Endothelial cell of umbilical vein (primary cell): Measurements from ENCODE around the gene TTC9. TPM values are rescaled to one million over a fixed set of nuclear protein-coding genes. Genes with fewer than 3 reads are reported as not detected.

Source experiments
- BruUV-seq: library from RNA; stranded (reverse); fragments of 400-500 nt; replicated peaks from 2 replicates; lab custom pipeline; 2021; lab: Mats Ljungman, UMichigan
- CTCF ChIA-PET: fragments of 300-600, 350-600 bp; sonication (Branson Sonifier 250); formaldehyde crosslinking; loops from one replicate; lab custom pipeline; 2021; ENCODE audit warnings: antibody characterized with exemption, inconsistent platforms; lab: Charles Lee
- POLR2A ChIA-PET: fragments of 300-600, 350-600 bp; sonication (Branson Sonifier 250); formaldehyde crosslinking; loops from one replicate; lab custom pipeline; 2021; ENCODE audit warnings: antibody characterized with exemption, inconsistent platforms; lab: Charles Lee
- DNase-seq: peaks from one replicate; pipeline ENCODE4 v3.0.0-alpha.2; 2011; ENCODE audit warnings: low read depth, low spot score
- FAIRE-seq: peaks from 2 replicates; lab custom pipeline; 2011; peaks lifted over from hg19 to GRCh38; lab: Jason Lieb, UNC
- H2AFZ ChIP-seq: 2 replicates; pipeline ENCODE4 v1.6.0; 2012; ENCODE audit warnings: low read depth, low read length, control low read depth, inconsistent platforms
- H3K27ac ChIP-seq: 2 replicates; pipeline ENCODE4 v1.5.1; 2011; ENCODE audit warnings: low read depth, mild to moderate bottlenecking, control low read depth, low read length, moderate library complexity; ENCODE audit not compliant: insufficient read depth
- H3K27me3 ChIP-seq, 2 experiments: 2 replicates each; pipeline versions ENCODE4 v1.6.0 to v1.6.1; 2011; ENCODE audit warnings: low read length in 2 of 2, mixed read lengths in 1 of 2; ENCODE audit not compliant: control insufficient read depth in 2 of 2, insufficient read depth in 2 of 2
- H3K36me3 ChIP-seq, 2 experiments: 2 replicates in 1 of 2; 3 replicates in 1 of 2; pipeline ENCODE4 v1.5.1; 2011; ENCODE audit warnings: low read length in 2 of 2, mild to moderate bottlenecking in 1 of 2, moderate library complexity in 1 of 2; ENCODE audit not compliant: control insufficient read depth in 2 of 2, insufficient read depth in 2 of 2; ENCODE audit errors: extremely low read depth in 1 of 2
- H3K4me1 ChIP-seq: 3 replicates; pipeline ENCODE4 v1.5.1; 2011; ENCODE audit warnings: mild to moderate bottlenecking, low read length; ENCODE audit not compliant: control insufficient read depth, insufficient read depth; ENCODE audit errors: extremely low read depth
- H3K4me2 ChIP-seq: 2 replicates; pipeline ENCODE4 v1.6.1; 2011; ENCODE audit warnings: low read length, control low read depth, mixed read lengths; ENCODE audit not compliant: insufficient read depth
- H3K4me3 ChIP-seq, 3 experiments: fragments of 200-600 bp in 1 of 3; sonication (generic), shearing (Covaris generic) in 1 of 3; replicated peaks in 1 of 3; 2 replicates each; pipeline ENCODE4 v1.5.1; 2011 to 2016; ENCODE audit warnings: control low read depth in 3 of 3, low read length in 3 of 3, mild to moderate bottlenecking in 2 of 3, inconsistent platforms in 1 of 3, low read depth in 1 of 3, moderate library complexity in 1 of 3; ENCODE audit not compliant: insufficient read depth in 1 of 3
- H3K79me2 ChIP-seq: 2 replicates; pipeline ENCODE4 v1.6.0; 2012; ENCODE audit warnings: low read length, inconsistent platforms; ENCODE audit not compliant: control insufficient read depth, insufficient read depth
- H3K9ac ChIP-seq: replicated peaks from 2 replicates; pipeline ENCODE3; 2011; ENCODE audit warnings: low read length, control low read depth; ENCODE audit not compliant: insufficient read depth; ENCODE audit errors: extremely low read depth
- H3K9me1 ChIP-seq: replicated peaks from 3 replicates; pipeline ENCODE4 v1.6.0; 2011; ENCODE audit warnings: mild to moderate bottlenecking, low read length; ENCODE audit not compliant: control insufficient read depth, insufficient read depth; ENCODE audit errors: extremely low read depth
- H3K9me3 ChIP-seq: replicated peaks from 2 replicates; pipeline ENCODE4 v1.5.1; 2012; ENCODE audit warnings: low read length, inconsistent platforms; ENCODE audit not compliant: control insufficient read depth, insufficient read depth
- H4K20me1 ChIP-seq: replicated peaks from 2 replicates; pipeline ENCODE3; 2011; ENCODE audit warnings: mild to moderate bottlenecking, low read length; ENCODE audit not compliant: control insufficient read depth, insufficient read depth; ENCODE audit errors: extremely low read depth
- CTCF ChIP-seq, 2 donors: IDR thresholded peaks; 1 replicate in 1 of 2; 2 replicates in 1 of 2; pipeline ENCODE4 v1.5.1; 2011; ENCODE audit warnings: low read length in 2 of 2, mild to moderate bottlenecking in 2 of 2, moderate library complexity in 2 of 2, control low read depth in 1 of 2, inconsistent platforms in 1 of 2, low read depth in 1 of 2; ENCODE audit not compliant: insufficient read depth in 1 of 2; ENCODE audit errors: extremely low read depth in 1 of 2
- EZH2 ChIP-seq: IDR thresholded peaks from 2 replicates; pipeline ENCODE4 v1.6.1; 2012; ENCODE audit warnings: borderline replicate concordance, low read depth, mild to moderate bottlenecking, moderate library complexity, low read length, inconsistent platforms; ENCODE audit not compliant: severe bottlenecking
- FOS ChIP-seq: IDR thresholded peaks from 2 replicates; pipeline ENCODE4 v1.6.1; 2011; ENCODE audit warnings: mild to moderate bottlenecking, low read length, moderate library complexity, borderline replicate concordance; ENCODE audit not compliant: insufficient read depth
- GATA2 ChIP-seq: IDR thresholded peaks from 2 replicates; pipeline ENCODE4 v1.7.0; 2011; ENCODE audit warnings: low read depth, mild to moderate bottlenecking, moderate library complexity, mixed read lengths, low read length; ENCODE audit not compliant: insufficient read length, insufficient read depth
- JUN ChIP-seq: IDR thresholded peaks from 2 replicates; pipeline ENCODE4 v1.6.1; 2011; ENCODE audit warnings: borderline replicate concordance, low read depth; ENCODE audit not compliant: insufficient read length, insufficient read depth
- MAX ChIP-seq: IDR thresholded peaks from 2 replicates; pipeline ENCODE4 v1.6.1; 2011; ENCODE audit not compliant: insufficient read depth, insufficient read length
- MYC ChIP-seq: IDR thresholded peaks from one replicate; pipeline ENCODE4 v1.6.1; 2011; ENCODE audit warnings: mild to moderate bottlenecking, low read depth, low read length
- POLR2A ChIP-seq: IDR thresholded peaks from 2 replicates; pipeline ENCODE4 v1.6.1; 2012; ENCODE audit warnings: low read depth, mild to moderate bottlenecking, control low read depth, low read length
- POLR2AphosphoS5 ChIP-seq: IDR thresholded peaks from 2 replicates; pipeline ENCODE4 v1.6.1; 2012; ENCODE audit warnings: low read depth, mild to moderate bottlenecking, control low read depth, low read length, moderate library complexity; ENCODE audit not compliant: insufficient read depth
- dilution Hi-C: fragments of 300-500 bp; cut with MboI; formaldehyde crosslinking; loops from one replicate; pipeline ENCODE4 v1.15.0; 2019; ENCODE audit warnings: low sequenced_read_pairs; ENCODE audit not compliant: extremely low pct_ligation_motif_present
- intact Hi-C: fragments of 100-400 bp; cut with micrococcal nuclease; formaldehyde crosslinking; loops from one replicate; pipeline ENCODE4 v1.10.0; 2022
- polyA plus RNA-seq, 4 experiments: library from polyadenylated mRNA; depleted of rRNA in 3 of 4; stranded (reverse) in 3 of 4; unstranded in 1 of 4; fragments of >200 nt; gene quantifications; 2 replicates each; pipeline versions ENCODE4 v1.2.1 to v1.2.3, GENCODE V29; 2011 to 2012; ENCODE audit warnings: missing spikeins in 1 of 4
- total RNA-seq: library from RNA; stranded (reverse); gene quantifications from 2 replicates; pipeline ENCODE4 v1.2.3, GENCODE V29; 2021

The TTC9 gene
- total and polyA plus RNA-seq, 2 donors (not counting 3 experiments of a cell fraction or from before 2014, with no cell fraction given), result 0.06 TPM; not detected in 1

- Histone ChIP-seq H3K9ac (no peak overlapping the region), H3K4me2 (no peak overlapping the region), H3K36me3 (no peaks in the 10 kb centered on the region), H2AFZ (no peak overlapping the region), H3K9me3 (no peaks in the 10 kb centered on the region), H3K27me3 (no peaks in the 10 kb centered on the region), H3K27ac (no peak overlapping the region), H3K4me1 (peaks cover 3% of the 10 kb centered on the region), H3K79me2 (no peaks in the 10 kb centered on the region), H4K20me1 (no peaks in the 10 kb centered on the region), H3K4me3 (no peak overlapping the region), H3K9me1 (no peaks in the 10 kb centered on the region)
- ChIA-PET CTCF (no interaction called here), POLR2A (no interaction called here)
- FAIRE-seq (no peak), DNase-seq (no peak)
- intact Hi-C loops (no loop called here), dilution Hi-C loops (no loop called here)
- BruUV-seq, result no TSS peak
- no peak for TF ChIP-seq POLR2AphosphoS5
- TF ChIP-seq MAX, result no peak
- TF ChIP-seq MYC, result no peak
- TF ChIP-seq FOS, result no peak
- TF ChIP-seq GATA2, result no peak
- TF ChIP-seq EZH2, result no peak
- no peak for TF ChIP-seq JUN
- no peak for TF ChIP-seq CTCF (IDR thresholded peaks at IDR 0.05; ENCODE audit: extremely low read depth in 1 of 2, insufficient read depth in 1 of 2, low read depth in 1 of 2, low read length in 2 of 2)
- no peak for TF ChIP-seq POLR2A
Measured at GRCh38 chr14:70652871-70653270, 11.2 kb downstream of the TTC9 start.
